HG03135 (cell line): ENCODE results near the gene GDNF.
"Not testable (repeated sequence)": the region's sequence is repeated elsewhere in the genome, so short reads cannot be mapped to it uniquely, and the experiment has no call there.

ENCODE experiments used
- ATAC-seq: cut with Tn5 transposase; IDR thresholded peaks from one replicate; pipeline ENCODE4 v1.9.1; 2021; ENCODE audit warnings: mild to moderate bottlenecking, moderate library complexity; ENCODE audit not compliant: unreplicated experiment

Gene GDNF

DNA sequence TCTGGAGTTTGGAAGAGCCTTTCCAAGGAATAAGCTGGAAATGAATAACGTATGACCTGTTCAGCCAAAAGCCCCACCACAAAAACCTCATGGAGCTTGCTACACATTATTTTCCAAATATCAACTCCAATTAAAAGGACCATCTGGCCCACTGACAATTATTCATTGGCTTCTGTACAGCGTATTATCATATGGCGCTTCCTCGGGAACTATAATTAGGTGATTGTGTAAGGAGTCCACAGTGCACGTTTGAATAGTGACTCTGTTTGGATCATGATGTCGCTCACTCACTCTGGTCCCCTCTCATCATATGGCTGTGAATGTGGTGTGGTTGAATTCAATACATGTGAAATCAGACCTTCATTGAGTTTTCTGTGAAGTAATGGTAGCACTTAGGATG, 52.1 kb downstream of the GDNF start:
- no peak for ATAC-seq

DNA sequence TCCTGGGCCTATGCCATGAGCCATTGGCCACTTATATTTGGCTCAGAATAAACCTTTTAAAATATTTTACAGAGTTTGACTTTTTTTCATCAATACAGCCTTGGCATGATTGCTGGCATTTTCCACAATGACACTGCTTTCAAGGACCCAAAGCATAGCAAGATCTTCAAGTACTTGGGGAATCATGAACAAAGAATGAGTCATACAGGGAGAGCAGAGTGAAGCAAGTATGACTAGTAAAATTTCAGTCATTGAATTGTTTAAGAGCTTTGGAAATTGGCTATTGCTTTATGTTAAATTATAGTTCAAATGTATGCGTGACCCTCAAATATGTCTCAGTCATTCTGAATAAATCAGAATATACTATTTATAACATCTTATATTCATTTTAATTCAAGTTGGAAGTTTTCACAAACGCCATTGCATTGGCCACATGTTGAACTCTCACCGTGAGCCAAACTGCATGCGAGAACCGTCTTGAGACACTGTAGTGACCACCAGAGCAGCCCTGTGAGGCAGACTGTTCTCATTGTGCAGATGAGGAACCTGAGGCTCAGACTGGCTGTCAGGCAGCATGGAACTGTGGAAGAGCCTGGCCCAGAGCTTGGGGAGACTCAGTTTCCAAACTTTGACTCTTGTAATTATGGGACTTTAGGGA, 52.9 kb downstream of the GDNF start:
- ATAC-seq, result no peak

DNA sequence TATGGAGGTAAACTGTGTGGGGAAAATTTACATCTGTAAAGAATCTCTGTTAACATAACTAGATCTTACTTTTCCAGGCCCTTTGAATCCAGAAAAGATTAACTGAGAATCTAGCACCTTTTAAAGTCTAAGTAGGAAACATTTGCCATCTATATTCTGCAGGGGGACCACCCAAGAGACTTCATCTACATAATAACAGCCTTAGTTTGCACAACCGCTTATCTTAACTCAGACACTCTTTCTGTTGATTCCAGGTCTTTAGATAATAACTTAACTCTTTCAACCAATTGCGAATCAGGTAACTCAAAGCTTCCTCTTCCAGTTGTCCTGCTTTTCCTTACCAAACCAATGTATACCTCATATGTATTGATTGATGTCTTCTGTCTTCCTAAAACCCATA, 53.4 kb downstream of the GDNF start:
- no peak for ATAC-seq

DNA sequence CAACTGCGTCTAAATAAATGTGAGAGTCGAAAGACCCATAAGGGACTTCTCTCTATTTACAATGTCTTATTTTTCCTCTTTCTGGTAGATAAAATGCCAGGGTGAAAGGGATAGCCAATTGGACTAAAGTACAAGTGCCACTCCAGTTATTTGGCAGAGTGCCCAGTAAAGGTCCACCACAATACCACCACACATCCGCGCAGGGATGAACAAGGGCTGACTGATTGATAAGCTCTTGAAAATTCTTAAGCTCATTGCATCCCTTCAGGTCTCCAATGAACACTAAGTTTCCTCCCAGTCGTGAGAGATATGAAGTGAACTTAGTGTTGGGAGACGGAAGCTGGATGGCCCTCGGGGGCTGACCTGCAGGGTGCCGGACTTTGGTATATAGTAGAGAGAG, 58.4 kb downstream of the GDNF start:
- not testable (repeated sequence) for ATAC-seq

DNA sequence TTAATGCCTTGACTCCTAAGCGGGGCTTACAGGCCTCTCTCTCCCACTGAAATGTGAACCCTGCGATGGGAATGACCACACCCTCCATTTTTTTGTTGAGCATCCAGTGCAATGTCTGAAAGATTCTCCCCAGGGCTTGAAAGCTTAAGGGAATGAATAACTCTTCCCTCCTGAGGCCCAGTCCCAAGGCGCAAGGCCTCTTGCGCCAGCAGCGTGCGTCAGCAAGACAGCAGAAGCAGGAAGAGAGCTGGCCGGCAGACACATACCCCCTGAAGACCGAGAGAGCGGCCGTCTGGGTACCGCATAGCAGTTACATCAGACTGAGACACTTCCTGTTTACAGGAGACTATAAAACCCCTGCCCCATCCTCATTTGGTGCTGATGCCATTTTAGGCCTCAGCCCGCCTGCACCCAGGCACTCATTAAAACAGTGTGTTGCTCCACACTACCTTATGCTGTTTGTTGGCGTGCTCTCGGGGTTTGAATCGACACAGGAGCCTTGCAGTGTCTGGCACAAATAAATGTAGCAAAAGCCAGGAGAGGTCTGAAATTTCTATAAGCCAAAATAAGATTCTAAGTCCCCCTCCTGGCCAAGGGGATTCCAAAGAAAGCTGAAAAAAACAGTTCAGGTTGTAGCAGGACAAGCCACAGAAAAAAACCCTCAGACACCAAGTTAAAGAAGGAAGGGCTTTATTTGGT, 62.3 kb downstream of the GDNF start:
- ATAC-seq, result no peak

DNA sequence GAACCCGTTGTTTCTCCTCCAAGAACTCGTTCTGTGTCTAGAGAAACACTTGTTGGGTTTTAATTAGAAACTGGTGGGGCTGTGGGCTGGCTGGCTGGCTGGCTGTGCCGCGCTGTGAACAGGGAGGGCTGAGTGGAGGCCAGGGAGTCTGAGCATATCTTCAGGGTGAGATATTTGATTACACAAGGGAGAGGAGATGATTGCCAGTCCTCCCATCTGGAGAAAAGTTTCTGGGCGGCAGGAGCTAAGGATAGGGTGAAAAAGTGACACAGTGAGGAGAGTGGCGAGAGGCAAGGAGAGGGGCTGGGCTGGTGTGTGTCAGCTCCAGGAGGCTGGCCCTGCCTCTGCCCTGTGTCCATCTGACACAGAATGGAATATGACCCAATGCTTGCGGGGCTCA, 63.0 kb downstream of the GDNF start:
- no peak for ATAC-seq

DNA sequence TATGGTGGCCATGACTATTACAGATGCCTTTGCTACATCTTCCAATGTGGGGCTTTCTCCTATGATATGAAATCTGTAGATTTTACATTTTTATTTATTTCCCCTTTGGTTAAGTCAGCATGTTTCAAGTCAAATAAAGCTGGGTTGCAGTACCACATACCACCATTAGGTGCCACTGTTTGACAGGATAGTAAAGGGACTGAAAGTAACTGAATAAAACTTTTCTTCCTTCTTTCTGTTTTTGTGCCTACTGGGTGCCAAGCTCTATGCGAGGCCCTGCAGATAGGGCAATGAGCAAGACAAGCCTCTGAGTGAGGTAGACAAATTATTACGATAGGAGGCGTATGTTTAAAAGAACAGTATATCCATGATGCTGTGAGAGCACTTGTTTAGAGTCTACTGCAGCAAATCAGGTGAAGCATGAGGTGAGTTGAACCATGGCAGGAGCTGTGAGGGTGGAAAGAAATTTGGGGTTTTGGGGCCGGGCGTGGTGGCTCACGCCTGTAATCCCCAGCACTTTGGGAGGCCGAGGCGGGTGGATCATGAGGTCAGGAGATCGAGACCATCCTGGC, 64.8 kb downstream of the GDNF start:
- ATAC-seq, result no peak

DNA sequence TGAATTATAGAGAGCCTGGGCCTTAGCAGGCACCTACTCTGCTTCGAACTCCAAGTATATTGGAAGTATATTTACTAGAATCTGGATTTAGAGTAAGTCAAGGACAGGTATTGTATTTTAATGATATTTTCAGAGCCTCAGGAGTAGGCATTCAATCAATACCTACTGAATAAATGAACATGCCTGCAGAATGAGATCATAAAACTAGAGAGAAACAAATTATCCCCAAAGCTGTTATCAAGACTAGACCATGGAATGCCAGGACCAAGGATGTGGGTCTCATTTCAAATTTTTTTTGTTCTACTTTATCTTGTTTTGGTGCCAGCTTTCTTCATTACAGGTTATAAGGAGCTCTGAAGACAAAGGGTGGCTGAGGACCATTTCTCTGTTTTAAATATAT, 66.0 kb downstream of the GDNF start:
- no peak for ATAC-seq

DNA sequence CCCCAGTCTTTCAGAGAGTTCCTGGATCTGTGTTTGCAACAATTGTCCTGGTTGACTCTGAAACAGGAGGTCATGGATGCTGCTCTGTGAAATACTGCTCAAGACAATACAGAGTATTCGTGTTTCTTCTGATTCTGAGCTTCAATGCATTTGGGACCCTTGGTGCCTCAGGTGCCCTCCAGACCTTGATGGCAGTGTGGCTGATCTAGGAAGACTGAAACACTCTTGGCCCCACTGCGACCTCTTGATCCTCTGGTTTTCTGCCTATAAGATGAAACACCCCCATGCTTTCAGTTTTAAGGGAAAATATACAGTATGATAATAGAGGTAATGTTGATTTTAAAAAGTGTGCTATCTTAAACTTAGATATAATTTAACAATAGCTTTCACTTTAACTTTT, 67.6 kb downstream of the GDNF start:
- no peak for ATAC-seq

DNA sequence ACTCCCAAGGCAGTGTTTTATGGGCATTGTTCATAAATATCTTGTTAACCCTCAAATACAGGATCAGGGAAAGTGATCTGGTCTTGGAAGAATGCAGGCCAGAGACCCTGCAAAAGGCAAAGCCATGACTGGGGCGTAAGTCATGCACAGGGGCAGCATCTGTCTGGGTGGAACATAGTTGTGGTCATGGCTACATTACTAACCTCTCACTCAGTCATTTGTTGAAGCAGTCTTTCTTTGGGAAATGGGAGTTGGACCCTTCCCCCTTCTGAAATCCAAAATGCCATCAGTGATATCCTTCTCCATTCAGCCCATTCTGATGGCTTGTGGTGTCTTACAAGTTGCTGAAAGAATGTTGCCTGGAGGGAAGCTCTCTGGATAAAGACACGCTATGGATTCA, 68.1 kb downstream of the GDNF start:
- ATAC-seq, result no peak

DNA sequence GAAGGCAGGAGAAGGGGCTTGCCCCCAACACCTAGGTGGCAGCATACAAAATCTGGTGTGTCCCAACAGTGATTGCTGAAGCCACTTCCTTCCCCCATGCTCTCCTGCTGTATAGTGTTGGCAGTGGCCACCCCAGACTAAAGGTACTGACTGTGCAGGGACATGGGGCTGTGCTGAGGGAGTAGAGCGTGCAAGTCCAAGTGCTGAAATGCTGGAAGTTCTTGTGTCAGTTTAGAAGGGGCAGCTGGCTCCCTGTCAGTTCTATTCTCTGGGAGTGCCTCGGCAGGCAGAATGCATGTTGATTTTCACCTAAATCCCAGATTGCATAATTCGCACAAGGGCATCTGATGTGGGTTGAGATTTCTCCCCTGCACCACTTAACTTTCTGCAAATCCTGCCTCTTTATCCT, 68.6 kb downstream of the GDNF start:
- ATAC-seq, result no peak

DNA sequence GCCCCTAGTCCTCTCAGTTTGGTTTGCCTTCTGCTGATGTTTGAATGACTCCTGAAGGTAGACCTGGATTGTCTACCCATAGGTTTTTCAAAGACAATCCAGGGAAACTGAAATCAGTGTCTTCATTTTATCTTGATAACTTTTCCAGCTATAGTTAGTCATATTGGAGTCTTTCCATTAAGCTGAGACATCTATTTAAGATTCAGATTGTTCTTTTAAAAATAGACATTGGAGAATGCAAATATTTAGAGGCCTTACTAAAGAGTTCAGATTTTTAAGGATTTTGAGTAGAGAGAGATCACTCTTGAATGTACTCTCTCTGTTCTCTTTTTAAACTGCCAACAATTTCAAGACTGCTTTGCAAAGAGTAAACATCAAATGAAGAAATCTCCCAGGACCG, 69.1 kb downstream of the GDNF start:
- no peak for ATAC-seq

DNA sequence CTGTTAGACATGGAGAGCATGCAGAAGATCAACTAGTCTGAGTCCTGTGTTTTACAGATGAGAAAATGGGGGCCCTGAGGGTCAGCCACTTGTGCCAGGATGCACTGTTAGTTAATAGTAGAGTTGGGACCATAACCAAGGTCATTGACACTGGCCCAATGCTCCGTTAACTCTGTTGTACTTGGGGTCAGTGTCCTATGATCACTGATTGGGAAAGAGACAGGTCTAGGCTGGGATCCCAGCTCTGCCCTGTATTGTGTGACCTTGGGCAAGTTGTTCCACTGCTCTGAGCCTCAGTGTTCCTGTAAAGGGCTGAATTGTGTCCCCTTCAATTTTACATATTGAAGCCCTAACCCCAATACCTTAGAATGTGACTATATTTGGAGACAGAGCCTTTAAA, 70.0 kb downstream of the GDNF start:
- ATAC-seq, result no peak

DNA sequence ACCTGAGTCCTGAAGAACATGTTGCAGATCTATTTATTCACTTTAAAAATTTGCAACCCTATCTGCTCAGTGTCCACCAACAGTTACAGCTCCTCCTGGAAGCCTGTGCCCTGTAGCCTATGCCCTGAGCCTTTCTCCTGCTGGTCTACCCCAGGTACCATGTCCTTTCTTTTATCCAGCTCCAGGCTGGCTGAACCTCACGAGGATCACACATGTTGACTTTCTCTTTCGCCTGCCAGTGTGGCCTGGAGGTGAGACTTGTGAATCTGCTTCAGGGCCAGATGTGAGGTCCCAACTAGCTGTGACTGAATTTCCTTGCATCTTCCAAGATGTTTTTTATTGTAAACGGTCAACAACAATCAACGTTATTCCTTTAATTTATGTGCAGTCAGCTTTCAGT, 70.7 kb downstream of the GDNF start:
- no peak for ATAC-seq

DNA sequence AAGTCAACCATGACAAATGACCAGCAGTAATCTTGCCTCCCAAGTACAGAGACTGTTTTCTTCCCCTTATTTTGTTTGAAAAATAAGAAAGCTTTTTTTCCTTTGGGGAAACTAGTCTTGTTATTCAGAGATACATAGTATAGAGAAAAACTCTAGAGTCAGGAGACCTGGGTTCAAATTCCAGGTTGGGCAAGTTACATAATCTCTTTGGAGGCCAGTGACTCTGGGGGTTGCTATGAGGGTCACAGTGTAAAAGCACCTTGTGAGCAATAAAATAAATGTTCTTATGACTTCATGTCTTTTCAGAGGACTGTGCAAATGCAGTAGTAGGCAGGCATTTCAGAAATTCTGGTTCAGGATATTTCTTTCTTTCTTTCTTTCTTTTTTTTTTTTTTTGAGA, 71.5 kb downstream of the GDNF start:
- no peak for ATAC-seq

DNA sequence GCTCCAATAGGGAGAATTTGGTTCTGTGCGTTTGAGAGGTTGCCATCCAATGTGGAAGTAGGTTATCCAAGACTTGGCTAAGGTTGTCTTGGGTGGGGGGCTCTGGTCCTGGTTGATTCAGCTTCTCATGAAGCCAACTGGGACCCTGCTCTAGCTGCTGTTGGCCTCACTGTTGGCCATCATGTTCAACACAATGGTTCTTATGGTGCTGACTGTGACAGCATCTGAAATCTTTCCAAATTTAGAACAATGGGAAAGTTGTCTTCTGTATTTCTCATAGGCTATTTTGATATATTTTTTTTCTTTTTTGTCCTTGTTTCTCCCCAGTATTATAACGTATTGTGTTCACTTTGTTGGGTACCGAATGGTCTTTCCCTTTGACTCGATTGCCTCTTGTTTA, 71.9 kb downstream of the GDNF start:
- ATAC-seq, result no peak

DNA sequence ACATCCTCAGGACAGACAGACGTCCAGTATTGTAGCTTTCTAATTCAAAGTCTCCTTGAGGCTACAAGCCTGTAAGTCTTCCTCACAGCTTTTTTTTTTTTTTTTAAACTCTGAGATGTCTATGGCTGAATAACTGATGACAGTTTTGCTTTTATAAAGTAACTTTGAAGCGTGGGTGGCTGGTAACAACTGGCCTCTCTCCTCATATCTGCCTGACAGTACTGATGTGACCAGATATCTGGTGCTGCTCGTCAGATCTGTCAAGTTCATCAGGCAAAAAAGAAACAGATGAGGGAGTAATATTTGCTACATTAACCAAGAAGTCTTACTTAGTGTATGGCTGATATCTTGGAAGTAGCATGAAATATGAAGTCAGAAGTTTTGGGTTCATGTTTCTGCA, 72.6 kb downstream of the GDNF start:
- no peak for ATAC-seq
